HepG2 (cell line): ENCODE data around the gene GMCL2. TPM values are rescaled to one million over a fixed set of nuclear protein-coding genes. Genes with fewer than 3 reads are reported as not detected.
A peak's percentile ranks its signal among the peaks of the same experiment; 100 is the strongest.

Source experiments
- AGO1 ChIP-seq: fragments of 200-400 bp; formaldehyde crosslinking; IDR thresholded peaks from 2 replicates; pipeline ENCODE4 v1.6.1; 2017; ENCODE audit warnings: mild to moderate bottlenecking, low read depth, low read length, moderate library complexity; ENCODE audit not compliant: poor library complexity, severe bottlenecking
- EHMT2 ChIP-seq: fragments of 200-600 bp; sonication (generic); IDR thresholded peaks from 2 replicates; pipeline ENCODE4 v1.7.0; 2017; ENCODE audit warnings: antibody characterized with exemption, low read depth, low read length, borderline replicate concordance
- GPBP1L1 ChIP-seq: sonication (generic); formaldehyde crosslinking; IDR thresholded peaks from 2 replicates; pipeline ENCODE4 v1.5.0; 2020; ENCODE audit warnings: mild to moderate bottlenecking, missing genetic modification reagents
- HHEX ChIP-seq: IDR thresholded peaks from 2 replicates; pipeline ENCODE4 v1.6.1; 2016; ENCODE audit warnings: control low read depth
- HOXA3 ChIP-seq: sonication (generic); formaldehyde crosslinking; IDR thresholded peaks from 2 replicates; pipeline ENCODE4 v1.5.0; 2020; ENCODE audit warnings: missing genetic modification reagents
- KAT8 ChIP-seq: IDR thresholded peaks from 2 replicates; pipeline ENCODE4 v1.6.1; 2016; ENCODE audit warnings: missing genetic modification reagents, missing compliant biosample characterization
- KDM6A ChIP-seq: IDR thresholded peaks from 2 replicates; pipeline ENCODE4 v1.6.1; 2016; ENCODE audit warnings: low read depth
- MLLT10 ChIP-seq: sonication (generic); formaldehyde crosslinking; IDR thresholded peaks from 2 replicates; pipeline ENCODE4 v1.4.0; 2020; ENCODE audit warnings: missing genetic modification reagents
- MLXIP ChIP-seq: sonication (generic); formaldehyde crosslinking; IDR thresholded peaks from 2 replicates; pipeline ENCODE4 v1.9.0; 2021; ENCODE audit warnings: missing genetic modification reagents, borderline replicate concordance
- NCOA1 ChIP-seq: sonication (generic); formaldehyde crosslinking; IDR thresholded peaks from 2 replicates; pipeline ENCODE4 v1.9.0; 2021; ENCODE audit warnings: missing genetic modification reagents
- NFE2L1 ChIP-seq: sonication (generic); formaldehyde crosslinking; IDR thresholded peaks from 2 replicates; pipeline ENCODE4 v1.4.0; 2020; ENCODE audit warnings: missing genetic modification reagents, mild to moderate bottlenecking, borderline replicate concordance
- NFKBIZ ChIP-seq: IDR thresholded peaks from 2 replicates; pipeline ENCODE4 v1.6.1; 2018; ENCODE audit warnings: missing genetic modification reagents, missing compliant biosample characterization
- ONECUT2 ChIP-seq: sonication (generic); formaldehyde crosslinking; IDR thresholded peaks from 2 replicates; pipeline ENCODE4 v1.4.0; 2020; ENCODE audit warnings: missing genetic modification reagents
- PHF8 ChIP-seq: sonication (generic); formaldehyde crosslinking; IDR thresholded peaks from 2 replicates; pipeline ENCODE4 v1.5.0; 2020; ENCODE audit warnings: missing genetic modification reagents
- PITX1 ChIP-seq: sonication (generic); formaldehyde crosslinking; IDR thresholded peaks from 2 replicates; pipeline ENCODE4 v1.5.1; 2020; ENCODE audit warnings: mild to moderate bottlenecking, missing genetic modification reagents
- TBP ChIP-seq: sonication (generic); formaldehyde crosslinking; IDR thresholded peaks from 2 replicates; pipeline ENCODE4 v1.5.0; 2020; ENCODE audit warnings: missing genetic modification reagents
- ZFP1 ChIP-seq: IDR thresholded peaks from 2 replicates; pipeline ENCODE4 v1.6.1; 2016
- ZNF12 ChIP-seq: sonication (generic); formaldehyde crosslinking; IDR thresholded peaks from 2 replicates; pipeline ENCODE4 v1.5.0; 2020; ENCODE audit warnings: missing genetic modification reagents
- ZNF331 ChIP-seq: sonication (generic); formaldehyde crosslinking; IDR thresholded peaks from 2 replicates; pipeline ENCODE4 v1.4.0; 2020; ENCODE audit warnings: missing genetic modification reagents
- ZNF34 ChIP-seq: sonication (generic); formaldehyde crosslinking; IDR thresholded peaks from 2 replicates; pipeline ENCODE4 v1.4.0; 2020; ENCODE audit warnings: mild to moderate bottlenecking, missing genetic modification reagents, borderline replicate concordance
- ZNF468 ChIP-seq: sonication (generic); formaldehyde crosslinking; IDR thresholded peaks from 2 replicates; pipeline ENCODE4 v1.8.0; 2022; ENCODE audit warnings: mild to moderate bottlenecking, moderate library complexity, missing genetic modification reagents
- ZNF567 ChIP-seq: sonication (generic); formaldehyde crosslinking; IDR thresholded peaks from 2 replicates; pipeline ENCODE4 v1.8.1; 2023; ENCODE audit warnings: mild to moderate bottlenecking, missing genetic modification reagents, borderline replicate concordance
- ZNF570 ChIP-seq: sonication (generic); formaldehyde crosslinking; IDR thresholded peaks from 2 replicates; pipeline ENCODE4 v1.4.0; 2020; ENCODE audit warnings: mild to moderate bottlenecking, missing genetic modification reagents, borderline replicate concordance
- ZNF720 ChIP-seq: sonication (generic); formaldehyde crosslinking; IDR thresholded peaks from 2 replicates; pipeline ENCODE4 v1.4.0; 2020; ENCODE audit warnings: missing genetic modification reagents
- ZNF780A ChIP-seq: sonication (generic); formaldehyde crosslinking; IDR thresholded peaks from 2 replicates; pipeline ENCODE4 v1.8.0; 2022; ENCODE audit warnings: mild to moderate bottlenecking, missing genetic modification reagents, moderate library complexity
- polyA plus RNA-seq, 8 experiments: library from polyadenylated mRNA; depleted of rRNA in 3 of 8; stranded (reverse) in 7 of 8; unstranded in 1 of 8; fragments of >200 nt; fragmentation: Illumina TruSeq in 4 of 8; extraction: Trizol in 4 of 8; gene quantifications; 2 replicates each; pipeline versions ENCODE4 v1.2.1 to v1.2.3, GENCODE V29; 2011 to 2016; ENCODE audit warnings: low read depth in 4 of 8, missing spikeins in 1 of 8, mixed read lengths in 1 of 8; ENCODE audit not compliant: insufficient read depth in 1 of 8
- total RNA-seq, 5 experiments: library from RNA; depleted of rRNA; stranded (reverse); fragments of >200 nt; fragmentation: Illumina TruSeq; extraction: Trizol; gene quantifications; 2 replicates each; pipeline ENCODE4 v1.2.3, GENCODE V29; 2016; ENCODE audit warnings: low read depth in 1 of 5
- TF ChIP-seq, protein P1 (sequence below): sonication (generic); formaldehyde crosslinking; IDR thresholded peaks from 2 replicates; pipeline ENCODE4 v1.8.1; 2023; ENCODE audit warnings: missing genetic modification reagents, mild to moderate bottlenecking, borderline replicate concordance

Gene GMCL2
- total and polyA plus RNA-seq, 2 of the 13 experiments (the other 11 are each of a cell fraction or from before 2014, with no cell fraction given): 0.03 TPM; not detected in 1

- TF ChIP-seq MLXIP (CRISPR knock-in tag) (0 out of 2 replicates have a peak, but pooled peaks have one; percentile 59), ZNF34 (CRISPR knock-in tag) (no peak), NFE2L1 (CRISPR knock-in tag) (no peak), ONECUT2 (CRISPR knock-in tag) (0 out of 2 replicates have a peak, but pooled peaks have one; percentile 10), NCOA1 (CRISPR knock-in tag) (no peak), KAT8 (CRISPR knock-in tag) (peak; percentile 81; the same call in 1 of the 2 replicates), KDM6A (no peak), MLLT10 (no peak), ZNF468 (0 out of 2 replicates have a peak, but pooled peaks have one; percentile 21), ZNF780A (CRISPR knock-in tag) (peak; percentile 87; the same call in 1 of the 2 replicates), ZNF570 (peak; percentile 58; the same call in 1 of the 2 replicates), PHF8 (CRISPR knock-in tag) (peak; percentile 93), ZNF12 (CRISPR knock-in tag) (peak; percentile 79), HOXA3 (CRISPR knock-in tag) (peak; percentile 71; the same call in 1 of the 2 replicates), TBP (CRISPR knock-in tag) (no peak; the same call in 1 of the 2 replicates), AGO1 (peak; percentile 99), ZFP1 (CRISPR knock-in tag) (0 out of 2 replicates have a peak, but pooled peaks have one; percentile 17), EHMT2 (no peak), GPBP1L1 (CRISPR knock-in tag) (no peak), NFKBIZ (0 out of 2 replicates have a peak, but pooled peaks have one; percentile 52), HHEX (CRISPR knock-in tag) (no peak), ZNF567 (peak; percentile 94), ZNF720 (CRISPR knock-in tag) (0 out of 2 replicates have a peak, but pooled peaks have one; percentile 43), ZNF331 (peak; percentile 91), PITX1 (peak; percentile 74)
- TF ChIP-seq, protein P1, sequence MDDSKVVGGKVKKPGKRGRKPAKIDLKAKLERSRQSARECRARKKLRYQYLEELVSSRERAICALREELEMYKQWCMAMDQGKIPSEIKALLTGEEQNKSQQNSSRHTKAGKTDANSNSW (CRISPR knock-in tag): no peak
These were observed 17.2 kb upstream of the GMCL2 start, which contains the start of gene HNRNPAB (continued) for GRCh38 chr5:178204182-178204934.
